ENCODE measurements around the gene PPP1R13B. TPM values are rescaled to one million over a fixed set of nuclear protein-coding genes. Genes with fewer than 3 reads are reported as not detected.
A peak's percentile ranks its signal among the peaks of the same experiment; 100 is the strongest.

The PPP1R13B gene
- total and polyA plus RNA-seq, 5 donors, result 50.1 to 158 (median 109) TPM

DNA sequence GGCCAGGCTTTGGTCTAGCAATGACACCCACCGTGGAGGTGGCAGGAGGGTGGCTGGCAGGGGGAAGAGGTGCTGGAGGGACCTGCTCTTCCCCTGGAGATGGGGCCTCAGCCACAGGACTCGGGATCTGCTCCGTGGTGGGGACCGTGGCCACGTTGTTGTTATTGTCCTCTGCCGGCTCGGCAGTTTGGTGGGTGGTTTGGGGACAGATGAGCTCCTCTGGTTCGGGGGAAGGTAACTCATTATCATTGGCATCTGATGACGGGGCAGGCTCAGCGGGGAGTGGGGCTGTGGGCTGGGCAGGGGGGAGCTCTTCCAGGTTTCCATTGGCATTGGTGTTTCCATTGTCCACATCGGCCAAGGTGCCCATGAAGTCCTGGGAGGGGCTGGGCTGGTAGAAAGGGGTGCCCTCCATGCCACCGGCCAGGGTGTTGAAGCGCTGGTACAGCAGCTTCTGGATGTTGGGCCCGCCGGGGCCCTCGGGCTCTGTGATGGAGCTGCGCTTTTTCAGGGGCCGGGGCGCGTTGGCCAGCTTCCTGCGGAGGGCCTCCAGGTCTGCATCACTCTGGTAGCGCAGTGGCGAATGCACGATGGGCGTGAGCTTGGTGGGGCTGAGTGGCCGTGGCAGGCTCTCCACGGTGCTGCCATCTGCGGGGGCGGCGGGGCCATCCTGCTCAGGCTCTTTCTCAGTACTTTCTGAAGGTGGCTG, 107.4 kb downstream of the PPP1R13B start:
- intact Hi-C loops (cut with DNase I), result no loop called here
- WGBS, result 96% methylated on average over 30 of the region's 30 CpGs
- no peak for DNase-seq

DNA sequence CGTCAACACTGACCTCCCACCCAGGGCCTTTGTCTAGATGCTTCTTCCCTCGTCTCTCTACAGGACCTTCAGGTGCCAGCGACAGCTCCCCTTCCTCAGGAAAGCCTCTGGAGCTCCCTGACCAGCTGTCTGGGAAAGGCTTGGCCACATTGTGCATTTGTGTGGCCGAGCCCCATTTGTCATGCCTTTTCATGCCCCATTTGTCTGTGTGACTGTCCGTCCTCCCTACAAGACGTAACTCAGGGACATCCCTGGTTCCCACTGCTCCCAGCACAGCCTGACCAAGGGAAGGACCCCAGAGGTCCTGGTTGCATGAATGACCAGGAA, 107.9 kb downstream of the PPP1R13B start:
- Histone ChIP-seq H3K4me3 (ENCODE audit: low read length) (no peak overlapping the region), H3K4me1 (ENCODE audit: control insufficient read depth, insufficient read depth, low read length) (peaks cover 3% of the 10 kb centered on the region), H3K27ac (ENCODE audit: low read length) (no peak overlapping the region), H3K9me3 (ENCODE audit: control insufficient read depth, low read length) (no peaks in the 10 kb centered on the region), H3K27me3 (ENCODE audit: control insufficient read depth, insufficient read depth) (no peaks in the 10 kb centered on the region)
- intact Hi-C loops (cut with DNase I), result no loop called here
- WGBS, result 88% methylated on average over 6 of the region's 6 CpGs
- DNase-seq, result no peak
- ATAC-seq, result no peak

More for the DNA sequence above, 107.4 kb downstream of the PPP1R13B start:
- no peak for ATAC-seq
- no peaks in the 10 kb centered on the region for H3K9me3 ChIP-seq (ENCODE audit: control insufficient read depth, low read length)
- H3K27me3 ChIP-seq (ENCODE audit: control insufficient read depth, insufficient read depth), result no peaks in the 10 kb centered on the region
- no peak overlapping the region for H3K27ac ChIP-seq (ENCODE audit: low read length)
- peaks cover 3% of the 10 kb centered on the region for H3K4me1 ChIP-seq (ENCODE audit: control insufficient read depth, insufficient read depth, low read length)
- H3K4me3 ChIP-seq (ENCODE audit: low read length), result no peak overlapping the region

DNA sequence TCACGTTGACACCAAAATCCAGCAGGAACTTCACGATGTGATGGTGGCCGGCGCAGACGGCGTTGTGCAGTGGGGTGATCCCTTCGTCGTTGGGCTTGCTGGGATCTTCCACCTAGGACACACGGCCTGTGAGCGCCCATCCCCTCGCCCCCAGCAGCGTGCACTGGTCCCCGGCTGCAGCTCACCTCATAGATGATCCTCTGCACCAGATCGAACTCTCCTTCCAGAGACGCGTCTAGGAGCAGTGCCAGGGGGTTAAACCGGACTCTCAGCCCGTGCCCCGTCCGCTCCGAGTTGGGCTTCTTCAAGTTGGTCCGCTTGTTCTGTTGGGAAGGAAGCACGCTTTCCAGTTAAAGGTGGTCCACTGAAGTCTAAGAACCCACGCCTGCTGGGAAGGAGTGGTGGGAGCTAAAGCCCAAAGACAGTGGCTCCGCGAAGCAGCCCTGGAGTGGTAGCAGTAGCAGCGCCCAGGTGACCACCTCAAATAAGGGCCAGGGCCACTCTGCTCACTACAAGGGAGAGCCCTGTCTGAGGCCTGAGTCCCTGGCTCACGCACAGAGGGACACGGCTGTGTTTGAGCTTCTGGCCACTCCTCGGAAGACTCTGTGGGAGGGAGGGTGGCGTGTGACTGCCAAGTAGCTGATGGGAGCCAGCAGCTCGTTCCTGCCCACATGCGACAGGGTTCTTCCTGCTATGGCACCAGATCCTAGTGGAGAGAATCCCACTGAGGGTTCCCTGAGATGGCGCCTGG, 108.5 kb downstream of the PPP1R13B start:
- intact Hi-C loops (cut with DNase I), result no loop called here
- peaks cover 3% of the 10 kb centered on the region for H3K4me1 ChIP-seq (ENCODE audit: control insufficient read depth, insufficient read depth, low read length)
- H3K4me3 ChIP-seq (ENCODE audit: low read length), result no peak overlapping the region
- no peak overlapping the region for H3K27ac ChIP-seq (ENCODE audit: low read length)
- ATAC-seq (no peak), DNase-seq (no peak)
- 85% methylated on average over 34 of the region's 34 CpGs for WGBS
- no peaks in the 10 kb centered on the region for H3K27me3 ChIP-seq (ENCODE audit: control insufficient read depth, insufficient read depth)
- no peaks in the 10 kb centered on the region for H3K9me3 ChIP-seq (ENCODE audit: control insufficient read depth, low read length)

DNA sequence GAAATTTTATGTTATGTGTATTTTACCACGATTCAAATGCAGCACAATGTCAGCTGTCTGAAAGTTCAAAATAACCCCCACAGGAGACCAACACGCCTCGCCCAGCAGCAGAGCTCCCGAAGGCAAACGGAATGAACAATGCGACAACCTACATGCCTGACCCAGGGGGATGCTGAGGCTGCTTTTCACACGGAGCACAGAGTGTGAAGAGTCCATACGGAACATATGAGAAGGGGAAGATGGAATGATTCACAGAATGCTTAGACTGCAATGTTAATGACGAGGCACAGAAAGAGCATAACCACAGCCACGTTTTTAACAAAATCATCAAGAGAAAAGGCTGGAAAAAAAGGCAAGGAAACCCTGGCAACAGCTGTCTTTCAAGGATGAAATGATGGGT, 109.2 kb downstream of the PPP1R13B start:
- H3K4me3 ChIP-seq (ENCODE audit: low read length), result no peak overlapping the region
- DNase-seq, result no peak
- intact Hi-C loops (cut with DNase I), result no loop called here
- no peaks in the 10 kb centered on the region for H3K9me3 ChIP-seq (ENCODE audit: control insufficient read depth, low read length)
- no peaks in the 10 kb centered on the region for H3K27me3 ChIP-seq (ENCODE audit: control insufficient read depth, insufficient read depth)
- H3K27ac ChIP-seq (ENCODE audit: low read length), result no peak overlapping the region
- no peak for ATAC-seq
- H3K4me1 ChIP-seq (ENCODE audit: control insufficient read depth, insufficient read depth, low read length), result peaks cover 3% of the 10 kb centered on the region
- WGBS, result 84% methylated on average over 10 of the region's 10 CpGs

DNA sequence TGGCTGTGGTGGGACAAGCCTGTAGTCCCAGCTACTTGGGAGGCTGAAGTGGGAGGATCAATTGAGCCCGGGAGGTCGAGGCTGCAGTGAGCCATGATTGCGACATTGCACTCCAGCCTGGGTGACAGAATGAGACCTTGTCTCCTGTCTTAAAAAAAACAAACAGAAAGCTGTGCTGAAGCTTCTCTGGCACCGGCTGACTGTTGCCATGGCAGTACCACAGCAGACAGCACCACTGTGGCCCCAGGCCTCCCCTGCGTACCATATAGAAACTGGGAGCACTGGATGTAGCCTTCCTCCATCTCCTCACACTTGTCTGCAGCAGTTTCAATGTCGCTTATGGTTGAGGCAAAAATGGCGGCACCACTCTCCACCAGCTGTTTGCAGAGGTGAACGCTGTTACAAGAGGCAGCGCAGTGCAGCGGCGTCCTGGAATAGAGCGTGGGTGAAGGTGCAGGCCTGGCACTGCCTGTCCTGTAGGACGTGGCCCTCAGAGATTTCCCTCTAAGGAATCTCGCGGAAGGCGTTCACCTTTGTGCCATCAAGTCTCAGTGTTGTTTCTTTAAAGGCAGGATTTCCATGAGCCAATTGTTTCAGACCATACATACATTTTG, 109.8 kb downstream of the PPP1R13B start:
- Histone ChIP-seq H3K4me1 (ENCODE audit: control insufficient read depth, insufficient read depth, low read length) (peaks cover 3% of the 10 kb centered on the region), H3K27ac (ENCODE audit: low read length) (no peak overlapping the region), H3K27me3 (ENCODE audit: control insufficient read depth, insufficient read depth) (no peaks in the 10 kb centered on the region), H3K4me3 (ENCODE audit: low read length) (no peak overlapping the region), H3K9me3 (ENCODE audit: control insufficient read depth, low read length) (no peaks in the 10 kb centered on the region)
- 93% methylated on average over 16 of the region's 16 CpGs for WGBS
- DNase-seq, result no peak
- ATAC-seq, result no peak
- intact Hi-C loops (cut with DNase I), result no loop called here

DNA sequence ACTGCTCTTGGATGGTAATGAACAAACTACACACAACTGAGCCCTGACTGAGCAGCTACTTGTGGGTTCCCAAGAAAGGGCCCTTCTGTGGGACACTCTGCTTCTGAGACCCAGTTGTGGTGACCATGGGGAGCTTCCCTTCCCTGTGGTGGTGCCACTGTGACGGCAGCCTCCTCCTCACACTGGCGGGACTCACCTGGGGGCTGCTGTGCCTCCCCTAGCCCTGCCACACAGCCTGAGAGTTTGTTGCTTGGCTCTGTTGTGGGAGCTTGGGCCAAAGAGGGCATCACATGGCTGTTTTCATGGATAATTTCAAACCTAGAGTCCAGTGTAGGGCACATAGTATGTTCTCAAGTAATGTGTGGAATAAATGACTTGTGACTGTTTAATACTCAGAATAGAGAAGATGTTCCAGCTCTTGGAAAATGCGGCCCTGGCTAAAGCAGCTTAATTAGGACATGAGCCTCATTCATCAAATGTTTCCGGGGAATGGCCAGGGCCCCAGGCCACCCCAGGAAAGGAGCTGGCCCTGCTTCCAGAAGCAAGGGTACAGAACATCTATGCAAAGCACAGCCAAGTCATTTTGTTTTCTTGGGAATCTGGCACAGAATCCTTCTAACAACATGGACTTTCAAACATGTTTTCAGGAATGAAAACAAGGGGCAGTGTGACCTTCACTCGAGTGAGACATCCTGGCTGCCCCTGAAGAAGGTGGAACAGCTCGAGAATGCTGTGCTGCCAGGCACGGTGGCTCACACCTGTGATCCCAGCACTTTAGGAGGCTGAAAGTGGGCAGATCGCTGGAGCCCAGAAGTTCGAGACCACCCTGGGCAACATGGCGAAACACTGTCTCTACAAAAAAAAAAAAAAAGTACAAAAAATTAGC, 110.6 kb downstream of the PPP1R13B start:
- intact Hi-C loops (cut with DNase I), result no loop called here
- ATAC-seq, result peak; percentile 20 to 27
- 73% methylated on average over 10 of the region's 10 CpGs for WGBS
- Histone ChIP-seq H3K9me3 (ENCODE audit: control insufficient read depth, low read length) (no peaks in the 10 kb centered on the region), H3K4me1 (ENCODE audit: control insufficient read depth, insufficient read depth, low read length) (peaks cover 3% of the 10 kb centered on the region), H3K27ac (ENCODE audit: low read length) (peak overlapping the region; percentile 46), H3K4me3 (ENCODE audit: low read length) (no peak overlapping the region), H3K27me3 (ENCODE audit: control insufficient read depth, insufficient read depth) (no peaks in the 10 kb centered on the region)
- peak in 1 of 3 donors; percentile 80 for DNase-seq

DNA sequence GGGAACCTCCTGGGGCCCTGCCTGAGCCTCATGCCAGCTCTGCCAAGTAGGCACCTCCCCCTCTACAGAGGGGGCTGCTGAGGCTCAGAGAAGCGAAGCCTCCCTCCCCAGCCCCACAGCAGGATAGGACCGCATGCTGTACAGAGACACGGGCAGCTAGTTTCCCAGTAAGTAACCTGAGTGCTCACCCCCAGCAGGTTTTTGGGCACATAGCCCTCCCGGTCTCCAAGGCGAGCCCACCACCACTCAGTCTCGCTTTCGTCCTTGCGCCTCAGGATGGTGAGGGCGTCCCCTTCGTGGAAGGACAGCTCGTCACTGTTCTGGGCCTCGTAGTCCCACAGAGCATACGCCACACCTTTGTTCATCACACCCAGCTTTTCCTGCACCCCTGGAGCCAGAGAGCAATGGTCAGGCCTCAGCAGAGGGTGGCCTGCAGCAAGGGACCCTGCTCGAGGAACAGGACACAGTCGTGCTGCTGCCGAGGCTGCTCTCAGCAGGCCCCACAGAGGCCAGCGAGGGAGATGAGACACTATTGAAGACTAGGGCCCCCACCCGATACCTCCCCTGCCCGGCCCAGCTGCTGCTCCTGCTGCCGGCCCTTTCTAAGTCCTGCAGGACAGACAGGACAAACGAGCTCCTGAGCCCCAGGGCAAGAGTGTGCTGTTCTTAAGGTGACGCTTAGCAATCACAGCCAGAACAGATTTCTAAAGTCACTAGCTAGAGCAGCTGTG, 111.4 kb downstream of the PPP1R13B start:
- intact Hi-C loops (cut with DNase I), result no loop called here
- DNase-seq (no peak), ATAC-seq (no peak)
- no peak overlapping the region for H3K27ac ChIP-seq (ENCODE audit: low read length)
- no peaks in the 10 kb centered on the region for H3K27me3 ChIP-seq (ENCODE audit: control insufficient read depth, insufficient read depth)
- peaks cover 3% of the 10 kb centered on the region for H3K4me1 ChIP-seq (ENCODE audit: control insufficient read depth, insufficient read depth, low read length)
- H3K4me3 ChIP-seq (ENCODE audit: low read length), result no peak overlapping the region
- H3K9me3 ChIP-seq (ENCODE audit: control insufficient read depth, low read length), result no peaks in the 10 kb centered on the region
- 81% methylated on average over 22 of the region's 22 CpGs for WGBS

DNA sequence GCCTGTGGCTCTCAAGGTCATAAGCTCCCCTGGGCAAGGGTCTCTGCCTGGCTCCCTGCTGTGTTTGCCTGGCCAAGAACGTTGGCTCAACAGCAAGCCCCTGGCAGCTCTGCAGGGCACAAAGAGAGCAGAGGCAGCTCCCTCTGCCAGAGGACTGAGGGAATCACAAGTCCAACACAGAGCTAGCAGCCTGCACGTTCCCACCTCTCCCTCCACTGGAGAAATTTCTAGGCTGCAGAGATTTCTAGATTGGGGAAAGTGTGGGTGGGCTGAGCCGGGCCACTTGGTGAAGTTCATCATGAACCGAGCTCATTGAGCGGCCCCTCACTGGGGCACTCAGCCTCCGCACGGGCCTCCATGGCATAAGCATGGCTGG, 111.9 kb downstream of the PPP1R13B start:
- intact Hi-C loops (cut with DNase I), result no loop called here
- no peak overlapping the region for H3K4me3 ChIP-seq (ENCODE audit: low read length)
- ATAC-seq (peak in 1 of 2 donors; percentile 9), DNase-seq (peak in 1 of 3 donors; percentile 58)
- no peaks in the 10 kb centered on the region for H3K27me3 ChIP-seq (ENCODE audit: control insufficient read depth, insufficient read depth)
- H3K27ac ChIP-seq (ENCODE audit: low read length), result no peak overlapping the region
- no peaks in the 10 kb centered on the region for H3K9me3 ChIP-seq (ENCODE audit: control insufficient read depth, low read length)
- 47% methylated on average over 7 of the region's 7 CpGs for WGBS
- peaks cover 3% of the 10 kb centered on the region for H3K4me1 ChIP-seq (ENCODE audit: control insufficient read depth, insufficient read depth, low read length)

DNA sequence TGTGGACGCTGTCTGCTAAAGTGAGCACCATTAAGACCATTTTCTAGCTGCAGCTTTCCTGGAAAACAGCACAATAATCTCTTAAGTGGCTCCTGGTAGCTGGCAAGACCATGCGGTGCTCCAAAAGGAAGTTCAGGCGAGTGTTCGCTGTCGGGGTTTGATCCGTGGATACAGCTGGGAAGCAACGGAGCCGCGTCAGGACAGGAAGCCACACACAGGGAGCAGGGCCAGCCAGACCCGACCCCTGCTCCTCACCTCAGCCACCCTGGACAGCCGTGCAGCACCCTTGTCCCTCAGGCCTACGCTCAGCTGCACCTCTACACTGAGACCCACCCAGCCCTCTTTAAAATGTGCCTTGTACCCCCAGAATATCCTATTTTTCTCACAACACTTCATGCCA, 112.4 kb downstream of the PPP1R13B start:
- ATAC-seq (peak in 1 of 2 donors; percentile 12), DNase-seq (no peak)
- intact Hi-C loops (cut with DNase I), result no loop called here
- WGBS, result 48% methylated on average over 12 of the region's 12 CpGs
- Histone ChIP-seq H3K4me1 (ENCODE audit: control insufficient read depth, insufficient read depth, low read length) (peaks cover 3% of the 10 kb centered on the region), H3K27ac (ENCODE audit: low read length) (no peak overlapping the region), H3K27me3 (ENCODE audit: control insufficient read depth, insufficient read depth) (no peaks in the 10 kb centered on the region), H3K9me3 (ENCODE audit: control insufficient read depth, low read length) (no peaks in the 10 kb centered on the region), H3K4me3 (ENCODE audit: low read length) (no peak overlapping the region)

DNA sequence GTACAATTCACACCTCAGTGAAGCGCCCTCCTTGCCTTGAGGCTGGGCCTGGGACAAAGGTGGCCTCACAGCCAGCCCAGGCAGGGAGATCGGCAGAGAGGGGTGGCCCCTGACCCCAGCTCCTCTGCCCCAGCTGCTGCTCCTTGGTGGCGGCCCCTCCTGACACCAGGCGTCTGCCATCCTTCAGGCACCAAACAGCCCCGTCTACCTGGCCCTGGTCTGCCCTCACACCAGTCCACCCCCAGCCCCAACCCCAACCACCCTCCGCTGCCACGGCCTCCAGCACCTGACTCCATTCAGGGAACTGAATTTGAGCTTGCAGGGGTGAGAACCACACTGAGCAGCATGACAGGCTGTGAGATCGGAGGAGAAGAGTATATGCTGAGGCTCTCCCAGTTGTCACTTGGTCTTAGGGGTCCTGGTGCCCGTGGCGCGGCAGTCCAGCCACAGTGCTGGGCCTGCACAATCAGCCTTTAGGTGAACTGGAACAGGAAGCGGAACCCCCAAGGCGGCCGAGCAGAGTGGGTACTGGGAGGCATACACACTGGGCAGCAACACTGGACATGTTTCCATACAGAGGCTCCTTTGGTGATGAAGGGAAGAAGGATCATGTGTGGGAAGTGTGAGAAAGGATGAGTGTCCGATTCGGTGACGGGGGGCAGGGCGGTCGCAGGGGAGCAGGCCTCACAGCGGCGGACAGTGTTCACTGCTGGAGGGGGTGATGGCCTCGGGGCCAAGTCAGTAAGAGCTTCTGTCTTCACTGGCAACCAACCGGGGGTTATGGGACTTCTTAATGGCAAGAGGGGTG, 113.1 kb downstream of the PPP1R13B start:
- Histone ChIP-seq H3K27me3 (ENCODE audit: control insufficient read depth, insufficient read depth) (no peaks in the 10 kb centered on the region), H3K27ac (ENCODE audit: low read length) (no peak overlapping the region), H3K4me1 (ENCODE audit: control insufficient read depth, insufficient read depth, low read length) (peaks cover 3% of the 10 kb centered on the region), H3K4me3 (ENCODE audit: low read length) (no peak overlapping the region), H3K9me3 (ENCODE audit: control insufficient read depth, low read length) (no peaks in the 10 kb centered on the region)
- DNase-seq (peak in 1 of 3 donors; percentile 65), ATAC-seq (no peak)
- WGBS, result 90% methylated on average over 23 of the region's 23 CpGs
- intact Hi-C loops (cut with DNase I), result no loop called here

Measured in right cardiac atrium (tissue), 5 donors.